CD4-positive, alpha-beta memory T cell (primary cell): ENCODE data around the gene GLIS1. TPM values are rescaled to one million over a fixed set of nuclear protein-coding genes. Genes with fewer than 3 reads are reported as not detected.

Source experiments
- CTCF ChIA-PET: fragments of 350-600 bp; sonication (Branson Sonifier 250); formaldehyde crosslinking; loops from one replicate; lab custom pipeline; 2021; ENCODE audit warnings: inconsistent platforms; ENCODE audit not compliant: partially characterized antibody; lab: Charles Lee
- POLR2A ChIA-PET: fragments of 350-600 bp; sonication (Branson Sonifier 250); formaldehyde crosslinking; loops from one replicate; lab custom pipeline; 2021; ENCODE audit not compliant: partially characterized antibody; lab: Charles Lee
- DNase-seq, 5 donors: peaks; one replicate each; pipeline versions ENCODE4 v3.0.0 to v3.0.0-alpha.2; 2020 to 2022; ENCODE audit warnings: mixed read lengths in 1 of 5
- H3K27ac ChIP-seq: one replicate; pipeline ENCODE4 v1.7.0; 2013; ENCODE audit warnings: low read depth, low read length
- H3K27me3 ChIP-seq: 2 replicates; pipeline ENCODE4 v1.7.0; 2013; ENCODE audit warnings: mild to moderate bottlenecking, low read length, moderate library complexity; ENCODE audit not compliant: insufficient read depth
- H3K36me3 ChIP-seq: 2 replicates; pipeline ENCODE4 v1.7.0; 2013; ENCODE audit warnings: mild to moderate bottlenecking, low read length, moderate library complexity; ENCODE audit not compliant: insufficient read depth
- H3K4me1 ChIP-seq: 2 replicates; pipeline ENCODE4 v1.7.0; 2013; ENCODE audit warnings: mild to moderate bottlenecking, low read length, moderate library complexity; ENCODE audit not compliant: insufficient read depth
- H3K4me3 ChIP-seq, 2 donors: one replicate each; pipeline ENCODE4 v1.7.0; 2013; ENCODE audit warnings: low read length in 2 of 2, mild to moderate bottlenecking in 1 of 2
- H3K9me3 ChIP-seq, 2 donors: one replicate each; pipeline ENCODE4 v1.7.0; 2013; ENCODE audit warnings: low read length in 2 of 2, control low read depth in 1 of 2; ENCODE audit not compliant: control insufficient read depth in 1 of 2
- H3K27ac Mint-ChIP-seq, 7 donors: one replicate each; pipeline ENCODE4 v1.8.0; 2020 to 2021; ENCODE audit warnings: mixed read lengths in 7 of 7, mild to moderate bottlenecking in 6 of 7, inconsistent platforms in 3 of 7, moderate library complexity in 3 of 7
- H3K27me3 Mint-ChIP-seq, 2 donors: one replicate each; pipeline ENCODE4 v1.8.0; 2020 to 2021; ENCODE audit warnings: mixed read lengths in 2 of 2
- H3K36me3 Mint-ChIP-seq, 2 donors: one replicate each; pipeline ENCODE4 v1.8.0; 2020 to 2021; ENCODE audit warnings: mixed read lengths in 2 of 2, inconsistent platforms in 1 of 2, mild to moderate bottlenecking in 1 of 2
- H3K4me1 Mint-ChIP-seq, 4 donors: one replicate each; pipeline ENCODE4 v1.8.0; 2020 to 2021; ENCODE audit warnings: mixed read lengths in 4 of 4, mild to moderate bottlenecking in 1 of 4
- H3K4me3 Mint-ChIP-seq, 8 donors: one replicate each; pipeline ENCODE4 v1.8.0; 2020 to 2021; ENCODE audit warnings: mixed read lengths in 8 of 8, mild to moderate bottlenecking in 7 of 8, moderate library complexity in 6 of 8, inconsistent platforms in 3 of 8
- H3K9me3 Mint-ChIP-seq, 8 donors: one replicate each; pipeline ENCODE4 v1.8.0; 2020 to 2021; ENCODE audit warnings: mixed read lengths in 8 of 8, mild to moderate bottlenecking in 5 of 8, inconsistent platforms in 3 of 8, moderate library complexity in 1 of 8
- intact Hi-C: fragments of 100-400 bp; cut with micrococcal nuclease; formaldehyde crosslinking; loops from one replicate; pipeline ENCODE4 v1.15.1; 2023
- polyA plus RNA-seq, 2 donors: library from polyadenylated mRNA; unstranded; fragments of 300-500 nt; fragmentation: Illumina TruSeq; gene quantifications; one replicate each; pipeline ENCODE4 v1.2.3, GENCODE V29; 2021
- total RNA-seq, 2 experiments: library from RNA; stranded (reverse); gene quantifications; one replicate each; pipeline ENCODE4 v1.2.3, GENCODE V29; 2021

GLIS1 gene
- total and polyA plus RNA-seq, 4 experiments from 2014 or later = not detected

DNA sequence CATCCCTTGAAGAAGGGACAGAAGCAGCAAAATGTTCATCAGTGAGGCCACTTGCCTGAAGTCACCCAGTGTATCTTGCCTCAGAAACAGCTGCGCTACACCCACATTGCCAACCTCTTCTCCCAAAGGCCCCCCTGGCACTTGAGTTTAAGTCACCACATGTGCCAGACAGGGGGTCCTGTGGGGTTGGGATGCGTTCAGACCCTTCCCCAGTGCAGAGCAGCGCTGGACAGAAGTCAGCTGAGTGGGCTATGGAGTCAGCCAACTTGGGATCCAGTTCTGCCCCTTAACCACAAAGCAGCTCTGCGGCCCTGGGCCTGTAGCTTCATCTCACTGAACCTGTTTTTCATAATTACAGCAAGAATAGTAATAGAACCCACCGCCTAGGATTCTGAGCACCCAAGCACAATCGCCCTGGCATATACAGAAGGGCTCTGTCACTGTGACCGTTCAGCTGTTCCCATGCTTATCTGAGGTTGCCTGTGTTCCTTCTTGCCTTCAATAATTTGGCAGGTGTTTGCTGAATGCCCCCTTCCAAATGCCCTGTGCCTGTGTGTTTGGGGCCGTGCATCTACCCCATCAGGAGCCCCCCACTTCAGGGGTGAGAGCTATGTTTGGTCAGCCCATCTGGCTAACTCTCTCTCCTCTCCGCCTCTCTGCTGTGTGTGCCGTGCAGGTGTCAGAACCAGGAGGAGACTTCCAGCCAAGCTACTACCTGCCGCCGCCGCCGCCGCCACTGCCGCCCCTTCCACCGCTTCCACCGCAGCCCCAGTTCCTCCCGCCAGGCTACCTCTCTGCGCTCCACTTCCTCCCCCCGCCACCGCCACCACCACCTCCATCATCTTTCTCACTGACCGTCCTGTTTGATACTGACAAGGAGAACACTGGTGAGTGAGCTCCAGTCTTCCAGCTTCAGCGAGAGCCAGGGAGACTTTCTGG lies 274.7 kb downstream of the GLIS1 start:
- H3K36me3 Mint-ChIP-seq = no peaks in the 10 kb centered on the region
- H3K27me3 Mint-ChIP-seq = no peaks in the 10 kb centered on the region
- peak overlapping the region in 1 of 7 donors; percentile 14 for H3K27ac Mint-ChIP-seq
- peaks cover 0 to 2% (median 0%) of the 10 kb centered on the region in 8 donors for H3K9me3 Mint-ChIP-seq
- CTCF ChIA-PET = interaction anchor here (0.8 to 2.1 kb wide), 4 partner anchors 8 to 185 kb away, joined by 3 to 9 read pairs (median 6); no protein-coding TSS in a partner anchor
- DNase-seq = no peak
- intact Hi-C loops = no loop called here
- no peaks in the 10 kb centered on the region for H3K36me3 ChIP-seq
- no peaks in the 10 kb centered on the region for H3K4me1 ChIP-seq
- H3K4me1 Mint-ChIP-seq = peaks cover 0 to 2% (median under 1%) of the 10 kb centered on the region in 4 donors
- no peaks in the 10 kb centered on the region for H3K9me3 ChIP-seq
- no peak overlapping the region for H3K4me3 ChIP-seq
- POLR2A ChIA-PET = interaction anchor here (1.7 kb wide), 1 partner anchor 51 kb away, joined by 7 read pairs; no protein-coding TSS in a partner anchor
- H3K27ac ChIP-seq = no peak overlapping the region
- H3K27me3 ChIP-seq = no peaks in the 10 kb centered on the region
- no peak overlapping the region for H3K4me3 Mint-ChIP-seq

DNA sequence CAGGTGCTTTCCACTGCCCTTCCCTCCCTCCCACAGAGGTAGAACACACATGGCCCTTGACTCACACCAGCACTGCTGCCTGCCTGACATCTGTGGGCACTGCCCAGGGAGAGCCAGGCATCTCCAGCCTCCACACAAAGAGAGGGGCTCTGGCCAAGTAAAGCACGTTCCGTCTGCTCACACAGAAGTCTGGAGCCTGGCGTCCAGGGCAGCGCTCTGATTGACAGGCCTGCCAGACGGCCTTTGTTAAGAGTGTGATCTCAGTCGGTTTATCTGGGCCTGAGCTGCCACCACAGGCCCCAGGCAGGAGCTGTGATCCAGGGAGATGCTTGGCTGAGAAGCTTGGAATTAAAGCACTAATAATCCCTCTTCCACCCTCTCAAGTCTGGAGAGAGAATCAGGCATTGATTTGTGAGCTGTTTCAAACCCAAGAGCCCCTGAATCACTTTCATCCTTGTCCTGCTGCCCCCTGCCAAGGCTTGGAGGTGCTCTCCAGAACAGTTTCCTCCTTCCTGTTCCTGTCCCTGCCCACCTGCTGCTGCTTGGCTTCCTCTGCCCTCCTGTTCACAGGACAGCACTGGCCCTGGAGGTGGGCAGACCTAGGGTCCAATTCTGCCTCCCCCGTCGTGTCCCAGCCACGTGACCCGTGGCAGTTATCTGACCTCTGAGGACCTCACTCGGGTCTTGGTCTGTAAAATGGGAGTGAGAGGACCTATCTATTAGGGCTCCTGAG lies 276.0 kb downstream of the GLIS1 start:
- POLR2A ChIA-PET = no interaction called here
- CTCF ChIA-PET = interaction anchor here (2.1 kb wide), 1 partner anchor 69 kb away, joined by 7 read pairs; no protein-coding TSS in a partner anchor

DNA sequence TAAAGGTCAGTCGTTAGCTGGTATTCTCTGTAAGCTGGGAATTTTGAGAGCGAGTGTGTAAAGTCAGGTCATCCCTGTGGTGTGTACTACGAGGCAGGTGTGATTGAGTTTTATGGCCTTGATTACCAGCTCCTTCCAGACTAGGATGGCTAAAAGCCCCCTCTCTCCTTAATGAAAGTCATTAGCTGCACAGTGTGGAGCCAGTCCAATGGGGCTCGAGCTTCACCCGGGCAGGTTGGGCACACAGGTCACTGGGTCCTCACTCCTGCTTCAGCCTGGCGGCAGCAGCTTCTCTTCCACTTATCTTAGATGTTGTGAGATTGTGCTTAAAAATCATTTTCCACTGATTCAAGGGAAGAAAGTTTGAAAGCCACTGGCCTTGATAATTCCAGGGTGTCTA lies 276.8 kb downstream of the GLIS1 start:
- H3K9me3 Mint-ChIP-seq = no peaks in the 10 kb centered on the region
- POLR2A ChIA-PET = no interaction called here

More for the DNA sequence above, 276.0 kb downstream of the GLIS1 start:
- Mint-ChIP-seq H3K27ac (peak overlapping the region in 1 of 7 donors; percentile 70), H3K27me3 (no peaks in the 10 kb centered on the region), H3K4me3 (no peak overlapping the region), H3K4me1 (peaks cover 0 to 2% (median under 1%) of the 10 kb centered on the region in 4 donors), H3K36me3 (no peaks in the 10 kb centered on the region), H3K9me3 (peaks cover 0 to 2% (median 0%) of the 10 kb centered on the region in 8 donors)
- H3K36me3 ChIP-seq = no peaks in the 10 kb centered on the region
- no peak overlapping the region for H3K27ac ChIP-seq
- H3K4me3 ChIP-seq = no peak overlapping the region
- DNase-seq = no peak
- no peaks in the 10 kb centered on the region for H3K27me3 ChIP-seq
- H3K4me1 ChIP-seq = no peaks in the 10 kb centered on the region
- intact Hi-C loops = no loop called here
- H3K9me3 ChIP-seq = no peaks in the 10 kb centered on the region

DNA sequence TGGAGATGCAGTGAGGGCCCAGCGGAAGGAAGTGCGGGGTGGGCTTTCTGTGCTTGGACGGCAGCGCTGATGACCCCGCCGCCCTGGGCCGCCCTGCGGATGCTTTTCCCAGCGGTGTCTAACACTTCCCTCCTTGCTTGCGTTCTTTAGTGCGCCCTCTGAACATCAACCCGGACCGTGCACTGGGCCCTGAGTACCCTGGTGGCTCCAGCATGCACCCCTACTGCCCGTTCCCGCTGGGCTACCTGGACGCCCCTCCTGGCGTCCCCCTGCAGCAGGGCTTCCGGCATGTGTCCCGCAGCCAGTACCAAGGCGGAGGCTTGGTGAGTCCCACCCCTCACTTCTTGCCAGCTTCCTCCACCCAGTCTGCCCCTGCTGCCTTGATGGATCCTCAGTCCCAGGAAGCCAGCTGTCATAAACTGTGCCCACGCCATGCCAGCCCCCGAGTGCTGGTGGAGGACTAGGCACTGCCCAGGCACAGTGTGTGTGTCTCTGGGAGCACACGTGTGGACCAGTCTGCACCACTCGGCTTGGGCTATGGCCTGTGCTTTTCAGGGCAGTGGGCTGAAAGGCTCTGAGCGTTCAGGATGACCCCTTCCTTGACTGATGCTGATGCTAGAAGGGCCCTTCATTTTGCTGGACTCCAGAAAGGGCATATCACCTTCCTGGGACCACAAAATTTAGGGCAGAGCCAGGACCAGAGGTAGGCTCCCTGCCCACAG lies 277.5 kb downstream of the GLIS1 start:
- ChIA-PET POLR2A (no interaction called here), CTCF (no interaction called here)
- Histone ChIP-seq H3K27me3 (no peaks in the 10 kb centered on the region), H3K4me3 (no peak overlapping the region), H3K36me3 (no peaks in the 10 kb centered on the region), H3K9me3 (no peaks in the 10 kb centered on the region), H3K27ac (no peak overlapping the region), H3K4me1 (no peaks in the 10 kb centered on the region)
- Mint-ChIP-seq H3K36me3 (no peaks in the 10 kb centered on the region), H3K27ac (no peak overlapping the region), H3K27me3 (peaks cover 0 to 2% of the 10 kb centered on the region in 2 donors), H3K9me3 (no peaks in the 10 kb centered on the region), H3K4me1 (peaks cover 0 to 1% (median 0%) of the 10 kb centered on the region in 4 donors), H3K4me3 (no peak overlapping the region)
- intact Hi-C loops = no loop called here
- DNase-seq = no peak

More for the DNA sequence above, 276.8 kb downstream of the GLIS1 start:
- Histone ChIP-seq H3K27ac (no peak overlapping the region), H3K36me3 (no peaks in the 10 kb centered on the region), H3K9me3 (no peaks in the 10 kb centered on the region), H3K27me3 (no peaks in the 10 kb centered on the region), H3K4me3 (no peak overlapping the region), H3K4me1 (no peaks in the 10 kb centered on the region)
- Mint-ChIP-seq H3K4me1 (peaks cover 0 to 2% (median under 1%) of the 10 kb centered on the region in 4 donors), H3K36me3 (no peaks in the 10 kb centered on the region), H3K27me3 (peaks cover 0 to 2% of the 10 kb centered on the region in 2 donors), H3K27ac (no peak overlapping the region), H3K4me3 (no peak overlapping the region)
- intact Hi-C loops = no loop called here
- CTCF ChIA-PET = no interaction called here
- no peak for DNase-seq

DNA sequence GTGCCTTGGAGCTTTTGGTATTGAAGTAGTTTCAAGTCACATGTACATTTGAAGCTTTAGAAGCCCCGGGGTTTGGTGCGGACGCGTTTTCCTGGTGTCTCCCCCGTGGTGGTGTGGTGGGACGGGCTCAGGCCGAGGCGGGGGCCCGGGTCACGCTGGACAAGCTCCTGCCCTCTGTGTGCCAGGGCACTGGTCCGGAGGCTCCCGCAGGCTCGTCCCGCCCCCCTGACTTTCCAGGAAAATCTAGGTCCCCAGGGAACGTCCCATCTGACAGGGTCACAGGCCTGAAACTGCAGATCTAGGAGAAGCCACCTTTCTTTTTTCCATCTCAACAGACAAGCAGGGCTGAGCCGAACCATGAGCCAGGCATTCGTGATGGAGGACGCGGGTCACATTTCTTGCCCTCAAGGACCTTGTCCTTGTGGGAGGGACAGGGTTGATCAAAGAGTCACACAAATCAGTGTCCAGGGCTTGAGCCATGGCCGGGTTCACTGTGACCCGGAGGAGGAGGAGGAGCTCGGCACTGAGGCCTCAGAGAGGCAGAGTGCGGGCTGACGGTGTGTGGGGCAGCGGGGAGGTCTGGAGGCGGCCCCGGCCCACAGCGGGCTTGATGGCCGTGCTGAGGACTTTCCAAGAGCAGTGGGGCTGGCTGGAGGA lies 278.2 kb downstream of the GLIS1 start:
- H3K4me1 Mint-ChIP-seq = peaks cover 0 to under 1% (median 0%) of the 10 kb centered on the region in 4 donors

DNA sequence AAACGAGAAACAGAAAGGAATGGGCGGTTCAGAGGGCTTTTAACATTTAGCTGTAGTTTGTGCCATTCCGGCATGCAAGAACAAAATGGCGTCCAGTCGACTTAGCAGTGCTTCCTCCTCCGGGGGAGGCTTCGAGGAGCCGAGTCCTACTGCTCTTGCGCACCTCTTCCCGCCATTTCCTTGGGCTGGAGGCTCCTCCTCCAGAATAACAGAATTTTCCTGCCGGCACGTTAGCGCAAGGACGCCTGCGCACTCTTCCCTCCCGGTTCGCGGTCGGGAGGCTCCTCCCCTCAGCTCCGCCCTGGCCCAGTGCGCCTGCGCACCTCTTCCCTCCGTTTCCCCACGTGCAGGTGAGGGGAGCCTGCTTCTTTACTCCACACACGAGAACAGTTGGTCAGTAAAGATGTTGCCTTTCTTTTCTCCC lies 278.7 kb downstream of the GLIS1 start:
- H3K9me3 Mint-ChIP-seq = no peaks in the 10 kb centered on the region
- no peak for DNase-seq
- CTCF ChIA-PET = no interaction called here
- Histone ChIP-seq H3K4me1 (no peaks in the 10 kb centered on the region), H3K9me3 (no peaks in the 10 kb centered on the region), H3K27me3 (no peaks in the 10 kb centered on the region), H3K4me3 (no peak overlapping the region), H3K36me3 (no peaks in the 10 kb centered on the region), H3K27ac (no peak overlapping the region)
- H3K36me3 Mint-ChIP-seq = no peaks in the 10 kb centered on the region
- H3K27me3 Mint-ChIP-seq = peaks cover 0 to 2% of the 10 kb centered on the region in 2 donors
- H3K27ac Mint-ChIP-seq = no peak overlapping the region
- intact Hi-C loops = no loop called here
- no peak overlapping the region for H3K4me3 Mint-ChIP-seq
- POLR2A ChIA-PET = no interaction called here
- H3K4me1 Mint-ChIP-seq = no peaks in the 10 kb centered on the region

More for the DNA sequence above, 278.2 kb downstream of the GLIS1 start:
- ChIA-PET POLR2A (no interaction called here), CTCF (no interaction called here)
- Histone ChIP-seq H3K36me3 (no peaks in the 10 kb centered on the region), H3K9me3 (no peaks in the 10 kb centered on the region), H3K4me3 (no peak overlapping the region), H3K4me1 (no peaks in the 10 kb centered on the region), H3K27ac (no peak overlapping the region), H3K27me3 (no peaks in the 10 kb centered on the region)
- Mint-ChIP-seq H3K27me3 (peaks cover 0 to 2% of the 10 kb centered on the region in 2 donors), H3K27ac (no peak overlapping the region), H3K4me3 (no peak overlapping the region), H3K36me3 (no peaks in the 10 kb centered on the region), H3K9me3 (no peaks in the 10 kb centered on the region)
- intact Hi-C loops = no loop called here
- DNase-seq = no peak
